SW480 (cell line): ENCODE data around the gene DYRK1A.

Experiments
- DNase-seq: peaks from one replicate; pipeline ENCODE4 v3.0.0-alpha.2; 2016; ENCODE audit warnings: low spot score

Gene DYRK1A

GRCh38 chr21:37450445-37450941 lies 83.9 kb downstream of the DYRK1A start:
- DNase-seq = no peak

DNA sequence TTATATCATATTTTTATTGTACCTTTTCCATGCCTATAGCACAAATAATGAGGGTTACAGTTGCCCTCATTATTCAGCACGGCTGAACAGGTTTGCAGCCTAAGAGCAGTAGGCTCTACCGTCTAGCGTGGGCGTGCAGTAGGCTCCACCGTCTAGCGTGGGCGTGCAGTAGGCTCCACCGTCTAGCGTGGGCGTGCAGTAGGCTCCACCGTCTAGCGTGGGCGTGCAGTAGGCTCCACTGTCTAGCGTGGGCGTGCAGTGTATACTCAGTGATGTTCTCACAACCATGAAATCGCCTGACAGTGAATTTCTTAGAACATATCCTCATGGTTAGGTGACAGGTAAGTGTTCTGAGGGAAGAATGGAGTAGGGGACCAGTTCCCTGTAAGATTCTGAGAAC lies 84.9 kb downstream of the DYRK1A start:
- DNase-seq = no peak

DNA sequence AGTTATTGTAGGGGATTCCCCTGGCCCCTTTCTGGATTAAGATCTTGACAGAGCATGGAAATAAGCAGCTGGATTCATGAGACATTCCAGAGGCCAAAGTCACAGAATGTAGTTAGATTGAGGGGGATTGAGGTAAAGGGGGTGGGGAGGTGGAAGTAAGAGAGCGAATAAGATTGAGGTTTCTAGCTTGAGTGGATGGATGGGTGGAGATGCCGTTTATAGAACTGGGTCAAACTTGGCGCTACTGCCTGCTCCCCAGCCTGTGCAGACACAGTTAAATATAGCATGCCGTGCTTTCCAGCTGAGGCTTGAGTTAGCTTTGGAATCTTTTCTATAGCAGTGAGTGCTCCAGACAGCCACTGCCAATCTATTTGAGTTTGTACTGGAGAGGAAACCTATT lies 85.7 kb downstream of the DYRK1A start:
- no peak for DNase-seq

DNA sequence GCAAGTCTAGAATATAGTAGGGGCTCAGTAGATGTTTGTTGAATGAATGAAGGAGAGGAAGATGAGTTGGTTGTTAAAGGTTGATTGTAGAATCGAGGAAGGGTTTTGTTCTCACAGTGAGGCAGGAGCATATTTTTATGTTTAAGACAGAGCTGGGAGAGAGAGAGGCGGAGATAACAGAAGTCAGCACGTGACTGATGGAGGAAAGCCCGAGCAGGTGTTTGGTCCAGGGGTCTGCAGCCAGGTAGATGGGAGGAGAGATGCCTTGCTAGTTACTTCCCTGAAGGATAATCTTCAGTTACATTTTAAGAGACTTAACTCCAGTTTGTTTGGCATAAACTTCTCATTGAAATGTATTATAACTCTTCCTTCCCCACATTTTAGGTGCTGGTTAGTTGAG lies 86.8 kb downstream of the DYRK1A start:
- DNase-seq = no peak

DNA sequence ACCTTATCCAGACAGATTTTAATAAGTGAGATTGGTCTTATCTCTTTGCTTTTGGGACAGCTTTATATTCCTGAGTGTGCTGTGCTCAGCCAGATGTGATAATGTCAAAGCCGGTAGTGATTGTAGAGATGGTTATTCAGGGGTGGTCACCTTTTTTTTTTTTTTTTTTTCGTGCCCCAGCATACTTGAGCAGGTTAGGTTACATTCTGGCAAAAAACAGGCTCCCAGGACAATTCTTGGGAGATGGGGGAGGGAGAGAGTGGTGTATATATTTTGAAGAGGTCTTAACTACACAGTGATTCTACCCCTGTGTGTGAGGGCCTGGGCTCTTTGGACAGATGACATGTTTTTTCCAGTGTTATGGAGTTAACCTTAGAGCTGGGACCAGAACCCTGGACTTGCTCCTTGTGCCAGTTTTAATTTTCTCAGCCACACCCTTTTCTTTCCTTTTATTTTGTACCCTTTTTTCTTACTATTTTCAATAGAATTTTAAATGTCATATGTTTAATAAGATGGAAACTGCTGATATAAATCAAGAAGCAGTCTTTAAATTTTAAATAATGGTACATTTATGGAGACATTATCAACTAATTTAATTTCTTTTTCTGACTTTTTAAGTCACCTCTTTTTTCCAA lies 88.4 kb downstream of the DYRK1A start:
- DNase-seq = no peak

DNA sequence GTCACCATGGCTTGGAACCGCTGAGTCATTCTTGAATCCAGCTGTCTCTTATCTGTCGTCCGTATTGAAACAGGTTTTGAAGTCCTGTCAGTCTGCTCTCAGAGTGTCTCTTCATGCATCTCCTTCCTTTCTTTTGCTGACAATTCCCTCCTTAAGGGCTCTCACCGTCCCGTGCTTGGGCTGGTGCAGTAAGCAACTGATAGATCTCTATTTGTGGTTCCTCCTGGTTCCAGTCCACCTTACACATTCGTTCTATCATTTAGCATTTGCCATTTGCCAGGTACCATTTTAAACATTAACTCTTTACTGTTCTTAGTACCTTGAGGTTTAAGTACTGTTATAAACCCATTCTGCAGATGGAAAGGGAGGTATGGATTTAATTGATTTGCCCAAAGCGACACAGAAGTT lies 88.9 kb downstream of the DYRK1A start:
- DNase-seq = no peak

GRCh38 chr21:37458669-37459276 lies 92.2 kb downstream of the DYRK1A start:
- DNase-seq = no peak

DNA sequence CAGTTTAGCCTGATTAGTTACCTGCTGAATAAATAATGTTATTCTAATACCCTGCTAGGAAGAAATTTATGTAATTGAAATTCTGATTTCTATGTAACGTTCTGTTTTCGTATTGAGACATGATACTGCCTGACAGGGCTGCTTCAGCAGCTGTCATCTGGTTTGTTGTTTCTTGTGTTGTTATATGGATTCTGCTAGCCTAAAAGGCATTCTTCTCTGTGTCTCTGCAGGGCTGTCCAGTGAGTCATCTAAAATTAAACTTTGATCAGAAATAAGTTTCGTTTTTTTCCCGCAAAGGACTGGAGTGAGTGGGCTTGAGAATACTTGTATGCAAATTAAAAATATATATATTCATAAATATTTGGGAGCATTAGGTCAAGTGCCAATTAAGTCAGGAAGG lies 93.0 kb downstream of the DYRK1A start:
- no peak for DNase-seq

DNA sequence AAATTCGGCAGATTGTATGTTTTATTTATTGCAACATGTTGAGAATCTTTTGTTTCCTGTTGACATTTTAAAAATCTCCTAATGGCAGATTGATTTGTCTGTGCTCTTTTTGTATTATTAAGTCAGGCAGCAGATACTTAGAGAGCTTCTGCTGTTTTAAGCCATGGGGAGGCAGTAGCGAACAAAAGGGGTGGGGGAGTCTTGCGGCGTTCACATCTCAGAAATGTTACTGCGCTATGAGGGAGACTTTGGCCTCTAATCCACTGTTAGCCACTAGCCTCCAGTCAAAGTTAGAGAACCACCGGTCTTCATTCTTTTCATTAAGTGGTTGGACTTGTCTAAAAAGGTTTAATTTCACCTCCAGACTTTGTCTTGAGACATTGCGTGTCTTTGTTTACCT lies 93.6 kb downstream of the DYRK1A start:
- DNase-seq = no peak

GRCh38 chr21:37461479-37461878 lies 94.9 kb downstream of the DYRK1A start:
- DNase-seq = no peak

GRCh38 chr21:37462087-37462861 lies 95.7 kb downstream of the DYRK1A start:
- DNase-seq = no peak

DNA sequence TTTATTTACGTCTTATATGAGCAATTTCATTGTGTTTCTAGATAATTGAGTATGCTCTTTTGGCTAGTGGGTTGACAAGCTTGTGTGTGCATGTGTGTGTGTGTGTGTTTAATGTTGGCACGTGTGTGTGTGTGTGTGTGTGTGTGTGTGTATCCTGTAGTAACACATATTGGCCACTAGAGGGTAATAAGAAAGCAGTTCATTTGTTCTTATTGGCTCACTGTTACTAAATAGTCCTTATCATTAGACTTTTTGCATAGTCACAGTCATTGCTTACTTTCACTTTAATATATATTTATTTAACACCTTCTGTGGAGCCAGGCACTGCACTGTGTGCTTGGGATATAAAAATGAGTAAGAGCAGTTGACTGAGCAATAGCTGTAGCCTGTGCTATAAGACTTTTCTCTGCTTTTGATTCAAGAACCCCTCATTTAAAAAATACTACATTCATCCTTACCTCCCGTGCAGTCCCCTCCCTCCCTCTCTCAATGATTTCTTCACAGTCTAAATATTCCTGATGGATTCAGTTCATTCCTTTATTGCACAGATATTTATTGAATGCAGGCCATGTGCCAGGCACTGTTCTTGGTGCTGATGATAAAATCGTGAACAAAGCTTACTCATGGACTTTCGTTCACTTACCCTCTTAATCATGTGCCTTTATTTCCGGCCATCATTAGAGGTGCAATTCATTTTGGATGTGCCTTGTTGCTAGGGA lies 96.7 kb downstream of the DYRK1A start:
- DNase-seq = peak; percentile 73

- DNase-seq = no peak
Measured at GRCh38 chr21:37467082-37467481, 100.5 kb downstream of the DYRK1A start.

DNA sequence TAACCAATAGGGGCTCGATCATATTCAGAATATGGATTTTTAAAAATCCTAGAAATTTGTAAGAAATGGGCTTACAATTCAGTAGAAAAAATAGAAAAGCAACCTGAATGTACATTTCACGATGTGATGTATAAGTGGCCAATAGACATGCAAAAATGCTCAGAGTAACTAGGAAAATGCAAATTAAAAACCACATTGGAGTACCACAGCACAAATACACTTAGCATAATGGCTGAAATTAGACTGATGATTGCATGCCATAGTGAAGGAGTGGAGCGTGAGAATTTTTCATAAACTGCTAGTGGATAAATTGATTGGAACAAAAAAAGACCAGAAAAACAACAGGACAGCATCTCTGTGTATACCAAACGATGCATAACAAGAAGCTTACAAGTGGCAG lies 102.3 kb downstream of the DYRK1A start:
- no peak for DNase-seq

DNA sequence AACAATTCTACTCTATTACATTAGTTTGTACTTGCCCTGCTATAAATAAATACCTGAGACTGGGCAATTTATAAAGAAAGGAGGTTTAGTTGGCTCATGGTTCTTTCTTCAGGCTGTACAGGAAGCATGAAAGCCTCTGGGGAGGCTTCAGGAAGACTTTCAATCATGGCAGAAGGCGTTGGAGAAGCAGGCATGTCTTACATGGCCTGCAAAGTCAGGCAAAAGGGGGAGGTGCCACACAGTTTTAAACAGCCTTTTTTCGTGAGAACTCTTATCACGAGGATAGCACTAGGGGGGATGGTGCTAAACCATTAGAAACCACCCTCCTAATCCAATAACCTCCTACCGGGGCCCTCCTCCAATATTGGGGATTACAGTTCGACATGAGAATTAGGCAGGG lies 102.9 kb downstream of the DYRK1A start:
- no peak for DNase-seq

DNA sequence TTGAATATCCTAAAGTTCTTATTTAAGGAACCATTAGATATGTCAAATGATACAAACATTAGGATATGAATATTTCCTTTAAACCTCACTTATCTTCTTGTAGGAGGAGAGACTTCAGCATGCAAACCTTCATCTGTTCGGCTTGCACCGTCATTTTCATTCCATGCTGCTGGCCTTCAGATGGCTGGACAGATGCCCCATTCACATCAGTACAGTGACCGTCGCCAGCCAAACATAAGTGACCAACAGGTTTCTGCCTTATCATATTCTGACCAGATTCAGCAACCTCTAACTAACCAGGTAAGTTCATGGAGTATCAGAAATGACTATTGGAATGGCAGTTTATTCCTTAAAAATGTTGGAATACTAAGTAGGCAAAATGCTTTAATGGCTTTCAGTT lies 106.0 kb downstream of the DYRK1A start:
- no peak for DNase-seq

DNA sequence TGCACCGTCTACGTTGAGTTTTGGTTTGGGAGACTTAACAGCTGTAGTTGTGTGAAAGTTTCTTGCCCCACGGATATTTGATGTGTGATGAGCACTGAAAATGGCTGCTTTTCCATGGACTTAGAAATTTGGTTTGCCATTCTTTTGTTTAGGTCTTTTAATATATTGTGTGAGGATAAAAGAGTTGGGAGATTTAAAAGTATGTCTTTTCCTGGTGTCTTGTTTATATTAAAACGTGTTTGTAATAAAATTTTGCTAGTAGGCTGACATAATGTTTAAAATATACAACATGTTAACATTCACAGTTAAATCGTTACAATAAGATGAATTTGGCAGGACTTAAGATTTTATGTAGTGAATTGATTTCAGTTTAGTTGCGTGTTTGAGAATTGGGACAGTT lies 106.9 kb downstream of the DYRK1A start:
- no peak for DNase-seq

GRCh38 chr21:37474342-37474741 lies 107.8 kb downstream of the DYRK1A start:
- no peak for DNase-seq

DNA sequence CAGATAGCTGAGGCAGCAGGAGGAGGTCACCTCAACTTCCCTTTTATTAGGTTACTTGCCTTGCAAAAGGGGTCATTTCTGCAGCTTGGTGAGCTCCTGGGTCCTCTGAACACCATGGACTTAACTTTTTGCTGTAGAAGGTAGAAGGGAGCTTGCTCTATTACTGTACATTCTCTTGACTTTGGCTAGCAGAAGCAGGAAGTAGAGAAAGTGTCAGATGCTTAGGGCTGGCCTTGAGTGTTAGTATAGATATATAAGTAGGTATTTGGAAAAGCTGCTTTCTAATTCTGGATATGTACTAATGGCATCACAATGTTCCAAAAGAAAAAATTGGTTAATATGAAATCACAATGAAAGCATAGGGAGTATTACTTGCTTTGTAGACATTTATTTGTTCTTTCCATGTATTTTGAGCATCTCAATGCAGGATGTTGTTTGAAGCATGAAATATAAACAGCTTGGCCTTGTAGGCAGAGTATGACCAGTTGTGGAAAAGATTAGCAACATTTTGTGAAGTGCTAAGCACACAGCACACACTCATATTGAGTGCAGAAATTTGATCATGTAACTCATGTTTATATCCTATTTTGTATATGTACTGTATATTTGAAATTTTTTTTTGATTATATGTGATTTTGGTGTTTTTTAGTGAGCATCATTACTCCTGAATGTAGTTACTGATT lies 108.8 kb downstream of the DYRK1A start:
- no peak for DNase-seq

GRCh38 chr21:37478794-37479193 lies 112.2 kb downstream of the DYRK1A start:
- no peak for DNase-seq

- DNase-seq = no peak
Measured at GRCh38 chr21:37483776-37484175, 117.2 kb downstream of the DYRK1A start.
